GM23338 (cell line): ENCODE results near the gene PARP8. TPM values are rescaled to one million over a fixed set of nuclear protein-coding genes. Genes with fewer than 3 reads are reported as not detected.
A peak's percentile ranks its signal among the peaks of the same experiment; 100 is the strongest.
"Not testable (repeated sequence)": the region's sequence is repeated elsewhere in the genome, so short reads cannot be mapped to it uniquely, and the experiment has no call there.

Source experiments
- ATAC-seq: fragments of 200-7000 bp; cut with Tn5 transposase; 3 replicates; pipeline ENCODE4 v1.9.1; 2020
- DNase-seq: peaks from one replicate; pipeline ENCODE4 v3.0.0-alpha.2; 2015; ENCODE audit warnings: low spot score
- H2AFZ ChIP-seq: fragments of 200-600 bp; sonication (generic); 2 replicates; pipeline ENCODE4 v1.8.0; 2016; ENCODE audit warnings: antibody characterized with exemption, mild to moderate bottlenecking, moderate library complexity
- H3F3A ChIP-seq: fragments of 200-600 bp; sonication (generic); replicated peaks from 2 replicates; pipeline ENCODE4 v1.8.0; 2017; ENCODE audit warnings: antibody characterized with exemption, mixed run types, low read depth
- H3K27ac ChIP-seq: fragments of 200-600 bp; sonication (generic); 2 replicates; pipeline ENCODE4 v1.6.1; 2016; ENCODE audit warnings: low read depth
- H3K27me3 ChIP-seq: fragments of 200-600 bp; sonication (generic); 2 replicates; pipeline ENCODE4 v1.8.0; 2016; ENCODE audit warnings: mild to moderate bottlenecking, mixed run types, moderate library complexity; ENCODE audit not compliant: insufficient read depth
- H3K36me3 ChIP-seq: fragments of 200-600 bp; sonication (generic); 2 replicates; pipeline ENCODE4 v1.8.0; 2016; ENCODE audit warnings: mild to moderate bottlenecking; ENCODE audit not compliant: insufficient read depth
- H3K4me1 ChIP-seq: fragments of 200-600 bp; sonication (generic); 2 replicates; pipeline ENCODE4 v1.8.0; 2016; ENCODE audit warnings: mild to moderate bottlenecking, moderate library complexity; ENCODE audit not compliant: insufficient read depth
- H3K4me2 ChIP-seq: fragments of 200-600 bp; sonication (generic); 2 replicates; pipeline ENCODE4 v1.7.1; 2017; ENCODE audit warnings: mixed run types
- H3K4me3 ChIP-seq: fragments of 200-600 bp; sonication (generic); 2 replicates; pipeline ENCODE4 v1.6.1; 2016; ENCODE audit warnings: mixed run types
- H3K79me2 ChIP-seq: fragments of 200-600 bp; sonication (generic); replicated peaks from 2 replicates; pipeline ENCODE4 v1.8.0; 2017; ENCODE audit warnings: mild to moderate bottlenecking; ENCODE audit not compliant: insufficient read depth
- H3K9me2 ChIP-seq: fragments of 200-600 bp; sonication (generic); 2 replicates; pipeline ENCODE4 v1.8.0; 2017; ENCODE audit not compliant: insufficient read depth
- H4K20me1 ChIP-seq: fragments of 200-600 bp; sonication (generic); replicated peaks from 2 replicates; pipeline ENCODE4 v1.8.0; 2017; ENCODE audit warnings: mild to moderate bottlenecking; ENCODE audit not compliant: insufficient read depth
- H3K27ac Mint-ChIP-seq: 2 replicates; pipeline ENCODE4 v1.8.0; 2020; ENCODE audit warnings: inconsistent platforms, mild to moderate bottlenecking, moderate library complexity, mixed read lengths
- H3K27me3 Mint-ChIP-seq: 3 replicates; pipeline ENCODE4 v1.8.0; 2022; ENCODE audit warnings: low read depth, mild to moderate bottlenecking, moderate library complexity, mixed read lengths, inconsistent platforms; ENCODE audit not compliant: insufficient read depth, poor library complexity
- H3K36me3 Mint-ChIP-seq: 3 replicates; pipeline ENCODE4 v1.8.0; 2021; ENCODE audit warnings: low read depth, mild to moderate bottlenecking, inconsistent platforms, moderate library complexity, mixed read lengths
- H3K4me1 Mint-ChIP-seq: 3 replicates; pipeline ENCODE4 v1.8.0; 2020; ENCODE audit warnings: mild to moderate bottlenecking, inconsistent platforms, mixed read lengths
- H3K4me3 Mint-ChIP-seq: 3 replicates; pipeline ENCODE4 v1.8.0; 2021; ENCODE audit warnings: moderate library complexity, mild to moderate bottlenecking, inconsistent platforms, mixed read lengths
- H3K9me3 Mint-ChIP-seq: 3 replicates; pipeline ENCODE4 v1.8.0; 2020; ENCODE audit warnings: moderate library complexity, mild to moderate bottlenecking, inconsistent platforms, mixed read lengths
- CREB1 ChIP-seq: fragments of 250-450 bp; sonication (Bioruptor Pico); IDR thresholded peaks from 2 replicates; pipeline ENCODE4 v1.5.0; 2020; ENCODE audit warnings: low read depth, mild to moderate bottlenecking, moderate library complexity
- EZH2 ChIP-seq: fragments of 200-600 bp; sonication (generic); IDR thresholded peaks from one replicate; pipeline ENCODE4 v1.8.0; 2017; ENCODE audit warnings: antibody characterized with exemption, mild to moderate bottlenecking, low read depth; ENCODE audit not compliant: unreplicated experiment
- JUNB ChIP-seq: IDR thresholded peaks from one replicate; pipeline ENCODE4 v1.6.1; 2016; ENCODE audit warnings: antibody characterized with exemption; ENCODE audit not compliant: unreplicated experiment
- NANOG ChIP-seq: IDR thresholded peaks from 2 replicates; pipeline ENCODE4 v1.6.1; 2016; ENCODE audit warnings: antibody characterized with exemption, borderline replicate concordance
- POLR2AphosphoS5 ChIP-seq: IDR thresholded peaks from 2 replicates; pipeline ENCODE4 v1.6.1; 2016; ENCODE audit warnings: antibody characterized with exemption, low read depth
- STAT1 ChIP-seq: IDR thresholded peaks from one replicate; pipeline ENCODE4 v1.6.1; 2016; ENCODE audit warnings: antibody characterized with exemption; ENCODE audit not compliant: unreplicated experiment
- ZNF114 ChIP-seq: fragments of 250-450 bp; sonication (Bioruptor Pico); IDR thresholded peaks from 2 replicates; pipeline ENCODE4 v1.5.0; 2020; ENCODE audit warnings: mild to moderate bottlenecking, moderate library complexity
- polyA plus RNA-seq: library from polyadenylated mRNA; unstranded; fragments of >200 nt; fragmentation: Nextera tagmentation; extraction: Ambion mirVana; gene quantifications from 2 replicates; pipeline ENCODE4 v1.2.1, GENCODE V29; 2016
- total RNA-seq: library from RNA; depleted of rRNA; stranded (reverse); fragments of >200 nt; shearing (Covaris generic); gene quantifications from 2 replicates; pipeline ENCODE4 v1.2.3, GENCODE V29; 2014
- TF ChIP-seq, protein P1 (sequence below): IDR thresholded peaks from 2 replicates; pipeline ENCODE4 v1.6.1; 2016; ENCODE audit warnings: antibody characterized with exemption
- TF ChIP-seq, protein P2 (sequence below): IDR thresholded peaks from one replicate; pipeline ENCODE4 v1.6.1; 2018; ENCODE audit warnings: antibody characterized with exemption; ENCODE audit not compliant: unreplicated experiment

The PARP8 gene
- total and polyA plus RNA-seq, 2 experiments from 2014 or later = 13.0 to 25.0 TPM

DNA sequence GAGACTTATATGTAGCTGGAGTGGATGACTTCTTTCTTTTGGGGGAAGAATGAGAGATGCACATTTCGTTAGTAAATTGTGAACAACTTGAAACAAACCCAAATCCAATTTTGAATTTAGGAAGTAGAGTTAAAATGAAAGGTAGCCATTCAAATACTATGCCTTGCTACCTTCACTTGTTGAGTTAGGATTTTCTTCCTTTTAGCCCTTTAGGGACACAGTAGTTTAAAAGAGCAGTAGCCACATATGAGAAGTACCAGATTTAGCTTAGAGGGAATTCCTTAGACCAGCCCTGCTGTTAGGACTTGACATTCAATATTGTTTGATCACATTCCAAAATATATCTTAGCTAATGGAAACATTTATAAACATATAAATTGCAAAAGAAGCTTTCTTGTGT, 2.2 kb downstream of the PARP8 start:
- peaks cover 20% of the 10 kb centered on the region for H3K27me3 Mint-ChIP-seq
- peaks cover 55% of the 10 kb centered on the region for H3K4me1 Mint-ChIP-seq
- peaks cover 41% of the 10 kb centered on the region for H3K4me1 ChIP-seq
- peak overlapping the region; percentile 80 for H3K4me2 ChIP-seq
- H3K27me3 ChIP-seq = peaks cover 11% of the 10 kb centered on the region; the same call in 1 of the 2 replicates
- not testable (repeated sequence) for H4K20me1 ChIP-seq, H3K9me3 Mint-ChIP-seq, H3F3A ChIP-seq, H3K36me3 ChIP-seq, DNase-seq, H3K9me2 ChIP-seq, ATAC-seq, H2AFZ ChIP-seq, H3K36me3 Mint-ChIP-seq, H3K27ac ChIP-seq
- H3K79me2 ChIP-seq = peaks cover 57% of the 10 kb centered on the region
- H3K4me3 ChIP-seq = peak overlapping the region; percentile 57
- peak overlapping the region; percentile 99 for H3K4me3 Mint-ChIP-seq
- H3K27ac Mint-ChIP-seq = peak overlapping the region; percentile 99

DNA sequence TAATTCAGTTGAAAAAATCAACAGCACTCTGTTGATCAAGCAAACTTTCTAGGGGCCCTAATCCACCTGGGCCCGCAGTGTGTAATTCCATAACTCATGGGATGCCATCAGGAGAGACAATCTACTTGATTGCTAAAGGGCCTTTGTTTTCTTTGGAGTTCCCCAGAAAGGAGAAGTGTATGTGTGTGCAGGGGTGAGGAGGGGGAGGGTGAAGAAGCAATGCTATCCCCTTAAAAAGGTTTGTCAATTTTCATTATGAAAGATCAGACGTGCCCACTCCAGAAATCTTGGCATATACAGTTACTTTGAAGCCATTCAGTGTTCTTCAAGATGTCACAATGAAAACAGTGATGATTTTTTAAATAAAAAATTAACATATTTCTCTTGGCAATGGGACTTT, 6.2 kb downstream of the PARP8 start:
- H4K20me1 ChIP-seq = peaks cover 6% of the 10 kb centered on the region; the same call in 1 of the 2 replicates
- H2AFZ ChIP-seq = no peak overlapping the region
- no peaks in the 10 kb centered on the region for H3F3A ChIP-seq
- peaks cover 6% of the 10 kb centered on the region for H3K27me3 Mint-ChIP-seq
- H3K79me2 ChIP-seq = peaks cover 97% of the 10 kb centered on the region
- no peaks in the 10 kb centered on the region for H3K9me2 ChIP-seq
- DNase-seq = no peak
- peak overlapping the region; percentile 40; the same call in 1 of the 2 replicates for H3K4me2 ChIP-seq
- no peaks in the 10 kb centered on the region for H3K36me3 ChIP-seq
- no peak overlapping the region for H3K27ac ChIP-seq
- H3K9me3 Mint-ChIP-seq = no peaks in the 10 kb centered on the region; the same call in 2 of the 3 replicates
- TF ChIP-seq CREB1 (CRISPR knock-in tag) (no peak), NANOG (no peak), JUNB (no peak)
- TF ChIP-seq, protein P1, sequence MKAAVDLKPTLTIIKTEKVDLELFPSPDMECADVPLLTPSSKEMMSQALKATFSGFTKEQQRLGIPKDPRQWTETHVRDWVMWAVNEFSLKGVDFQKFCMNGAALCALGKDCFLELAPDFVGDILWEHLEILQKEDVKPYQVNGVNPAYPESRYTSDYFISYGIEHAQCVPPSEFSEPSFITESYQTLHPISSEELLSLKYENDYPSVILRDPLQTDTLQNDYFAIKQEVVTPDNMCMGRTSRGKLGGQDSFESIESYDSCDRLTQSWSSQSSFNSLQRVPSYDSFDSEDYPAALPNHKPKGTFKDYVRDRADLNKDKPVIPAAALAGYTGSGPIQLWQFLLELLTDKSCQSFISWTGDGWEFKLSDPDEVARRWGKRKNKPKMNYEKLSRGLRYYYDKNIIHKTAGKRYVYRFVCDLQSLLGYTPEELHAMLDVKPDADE = no peak
- 0 out of 3 replicates have a peak, but pooled peaks cover 10% of the 10 kb centered on the region for H3K36me3 Mint-ChIP-seq
- peaks cover 58% of the 10 kb centered on the region for H3K4me1 ChIP-seq
- H3K4me3 ChIP-seq = 0 out of 2 replicates have a peak overlapping the region, but pooled peaks have one; percentile 10
- no peak for ATAC-seq
- H3K4me1 Mint-ChIP-seq = peaks cover 73% of the 10 kb centered on the region
- H3K27ac Mint-ChIP-seq = no peak overlapping the region
- no peaks in the 10 kb centered on the region for H3K27me3 ChIP-seq
- H3K4me3 Mint-ChIP-seq = no peak overlapping the region

DNA sequence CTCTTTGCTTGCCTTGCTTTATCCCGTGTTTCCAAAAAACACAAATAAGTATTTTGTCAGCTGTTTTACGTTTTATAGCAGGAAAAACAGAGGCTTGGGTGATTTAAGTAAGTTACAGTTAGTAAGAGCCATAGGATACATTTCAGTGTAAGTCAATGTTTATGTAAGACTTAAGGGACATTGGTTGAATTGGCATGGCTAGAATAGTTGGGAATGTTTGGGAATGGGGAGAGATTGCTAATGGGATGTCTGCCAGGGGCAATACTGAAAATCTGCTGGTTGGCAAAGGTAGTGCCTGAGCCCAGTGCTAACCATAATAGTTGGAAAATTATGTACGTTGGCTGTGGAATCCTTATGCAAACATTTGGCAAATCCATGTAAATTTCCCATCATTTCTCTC, 7.0 kb downstream of the PARP8 start:
- H3K4me2 ChIP-seq, H3K9me2 ChIP-seq, H3K27ac Mint-ChIP-seq, H3K4me3 ChIP-seq, H3K36me3 Mint-ChIP-seq, H4K20me1 ChIP-seq, H3K27me3 ChIP-seq, H3K9me3 Mint-ChIP-seq, ATAC-seq, DNase-seq, H3K27me3 Mint-ChIP-seq, H3F3A ChIP-seq, H3K4me3 Mint-ChIP-seq, H3K36me3 ChIP-seq, H2AFZ ChIP-seq, H3K27ac ChIP-seq: not testable (repeated sequence)
- H3K79me2 ChIP-seq = peaks cover 99% of the 10 kb centered on the region
- peaks cover 74% of the 10 kb centered on the region for H3K4me1 Mint-ChIP-seq
- peaks cover 62% of the 10 kb centered on the region for H3K4me1 ChIP-seq

DNA sequence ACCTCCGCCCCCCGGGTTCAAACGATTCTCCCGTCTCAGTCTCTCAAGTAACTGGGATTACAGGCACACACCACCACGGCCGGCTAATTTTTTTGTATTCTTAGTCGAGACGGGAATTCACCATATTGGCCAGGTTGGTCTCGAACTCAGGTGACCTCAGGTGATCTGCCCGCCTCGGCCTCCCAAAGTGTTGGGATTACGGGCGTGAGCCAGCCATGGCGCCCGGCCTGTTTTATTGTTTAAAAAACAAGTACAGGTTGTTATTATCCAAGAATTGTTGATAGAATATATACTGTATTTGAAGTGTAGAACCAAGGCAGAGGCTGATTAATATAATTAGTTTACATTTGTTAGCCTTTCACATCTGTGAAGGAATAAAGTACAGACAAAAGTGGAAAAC, 8.9 kb downstream of the PARP8 start:
- no peaks in the 10 kb centered on the region; the same call in 2 of the 3 replicates for H3K9me3 Mint-ChIP-seq
- no peak overlapping the region for H2AFZ ChIP-seq
- H3K36me3 Mint-ChIP-seq = 0 out of 3 replicates have a peak, but pooled peaks cover 5% of the 10 kb centered on the region
- H3K36me3 ChIP-seq = no peaks in the 10 kb centered on the region
- no peaks in the 10 kb centered on the region for H3F3A ChIP-seq
- no peak overlapping the region for H3K4me3 Mint-ChIP-seq
- no peaks in the 10 kb centered on the region for H3K27me3 ChIP-seq
- H3K4me3 ChIP-seq = no peak overlapping the region
- no peaks in the 10 kb centered on the region for H3K9me2 ChIP-seq
- H3K27me3 Mint-ChIP-seq = no peaks in the 10 kb centered on the region
- ATAC-seq (no peak), DNase-seq (no peak)
- no peak overlapping the region for H3K27ac Mint-ChIP-seq
- peaks cover 99% of the 10 kb centered on the region for H3K79me2 ChIP-seq
- peaks cover 79% of the 10 kb centered on the region for H3K4me1 Mint-ChIP-seq
- H3K4me2 ChIP-seq = no peak overlapping the region
- peaks cover 6% of the 10 kb centered on the region; the same call in 1 of the 2 replicates for H4K20me1 ChIP-seq
- peaks cover 69% of the 10 kb centered on the region for H3K4me1 ChIP-seq
- no peak overlapping the region for H3K27ac ChIP-seq
- TF ChIP-seq, protein P2, sequence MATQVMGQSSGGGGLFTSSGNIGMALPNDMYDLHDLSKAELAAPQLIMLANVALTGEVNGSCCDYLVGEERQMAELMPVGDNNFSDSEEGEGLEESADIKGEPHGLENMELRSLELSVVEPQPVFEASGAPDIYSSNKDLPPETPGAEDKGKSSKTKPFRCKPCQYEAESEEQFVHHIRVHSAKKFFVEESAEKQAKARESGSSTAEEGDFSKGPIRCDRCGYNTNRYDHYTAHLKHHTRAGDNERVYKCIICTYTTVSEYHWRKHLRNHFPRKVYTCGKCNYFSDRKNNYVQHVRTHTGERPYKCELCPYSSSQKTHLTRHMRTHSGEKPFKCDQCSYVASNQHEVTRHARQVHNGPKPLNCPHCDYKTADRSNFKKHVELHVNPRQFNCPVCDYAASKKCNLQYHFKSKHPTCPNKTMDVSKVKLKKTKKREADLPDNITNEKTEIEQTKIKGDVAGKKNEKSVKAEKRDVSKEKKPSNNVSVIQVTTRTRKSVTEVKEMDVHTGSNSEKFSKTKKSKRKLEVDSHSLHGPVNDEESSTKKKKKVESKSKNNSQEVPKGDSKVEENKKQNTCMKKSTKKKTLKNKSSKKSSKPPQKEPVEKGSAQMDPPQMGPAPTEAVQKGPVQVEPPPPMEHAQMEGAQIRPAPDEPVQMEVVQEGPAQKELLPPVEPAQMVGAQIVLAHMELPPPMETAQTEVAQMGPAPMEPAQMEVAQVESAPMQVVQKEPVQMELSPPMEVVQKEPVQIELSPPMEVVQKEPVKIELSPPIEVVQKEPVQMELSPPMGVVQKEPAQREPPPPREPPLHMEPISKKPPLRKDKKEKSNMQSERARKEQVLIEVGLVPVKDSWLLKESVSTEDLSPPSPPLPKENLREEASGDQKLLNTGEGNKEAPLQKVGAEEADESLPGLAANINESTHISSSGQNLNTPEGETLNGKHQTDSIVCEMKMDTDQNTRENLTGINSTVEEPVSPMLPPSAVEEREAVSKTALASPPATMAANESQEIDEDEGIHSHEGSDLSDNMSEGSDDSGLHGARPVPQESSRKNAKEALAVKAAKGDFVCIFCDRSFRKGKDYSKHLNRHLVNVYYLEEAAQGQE = no peak
- no peak for TF ChIP-seq JUNB
- TF ChIP-seq CREB1 (CRISPR knock-in tag) = no peak
- TF ChIP-seq POLR2AphosphoS5 = no peak
- no peak for TF ChIP-seq STAT1
- TF ChIP-seq ZNF114 (CRISPR knock-in tag) = no peak
- TF ChIP-seq EZH2 = no peak
- TF ChIP-seq, protein P1 = no peak
